Measurements from ENCODE around the gene LRRC74B.
"Not testable (repeated sequence)": the region's sequence is repeated elsewhere in the genome, so short reads cannot be mapped to it uniquely, and the experiment has no call there.

LRRC74B gene

DNA sequence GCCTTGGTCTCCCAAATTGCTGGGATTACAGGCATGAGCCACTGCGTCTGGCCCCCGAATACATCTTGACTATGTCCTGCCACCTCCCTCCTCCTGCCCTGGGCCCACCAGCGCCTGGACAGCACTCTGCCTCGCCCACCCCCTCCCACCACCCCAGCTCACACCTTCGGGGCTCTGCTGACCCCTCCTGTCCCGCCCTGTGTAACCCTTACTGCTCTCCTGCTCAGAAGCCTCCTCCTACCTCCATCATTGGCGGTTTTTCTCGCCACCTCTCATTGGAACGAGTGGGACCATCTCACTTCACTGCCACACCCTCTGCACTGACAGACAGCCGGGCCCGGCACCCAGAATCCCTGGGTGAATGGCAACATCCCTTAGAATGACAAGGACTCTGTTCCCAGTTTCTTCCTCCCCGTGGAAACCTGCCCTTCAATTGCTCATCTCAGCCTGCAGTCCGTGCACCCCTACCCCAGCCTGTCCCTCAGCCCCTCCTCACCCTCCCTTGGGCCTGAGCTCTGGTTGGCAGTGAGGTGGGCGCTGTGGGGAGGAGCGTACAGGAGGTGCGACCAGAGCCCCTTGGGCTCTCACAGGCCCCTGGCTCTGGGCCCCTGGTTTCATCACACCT lies 32.2 kb downstream of the LRRC74B start:
- DNase-seq (ENCODE audit: low spot score) = no peak

DNA sequence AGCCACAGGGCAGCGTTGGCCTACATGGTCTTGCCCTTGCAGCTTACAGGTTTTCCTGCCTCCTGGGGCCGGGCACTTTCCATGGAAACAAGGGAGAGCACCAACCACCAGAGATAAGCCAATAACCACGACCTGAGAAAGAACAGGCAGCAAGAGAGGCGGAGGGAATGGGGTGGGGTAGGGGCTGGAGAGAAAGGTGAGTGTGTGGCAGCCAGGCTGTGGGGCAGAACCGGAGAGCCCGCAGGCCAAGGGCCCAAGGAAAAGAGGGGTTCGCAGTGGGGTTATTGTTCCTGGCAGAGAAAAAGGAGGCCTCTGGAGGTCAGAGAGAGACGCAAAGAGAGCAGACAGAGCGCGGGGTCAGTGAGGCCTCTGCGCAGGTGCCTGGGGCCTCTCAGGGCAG lies 33.2 kb downstream of the LRRC74B start:
- DNase-seq (ENCODE audit: low spot score) = no peak

DNA sequence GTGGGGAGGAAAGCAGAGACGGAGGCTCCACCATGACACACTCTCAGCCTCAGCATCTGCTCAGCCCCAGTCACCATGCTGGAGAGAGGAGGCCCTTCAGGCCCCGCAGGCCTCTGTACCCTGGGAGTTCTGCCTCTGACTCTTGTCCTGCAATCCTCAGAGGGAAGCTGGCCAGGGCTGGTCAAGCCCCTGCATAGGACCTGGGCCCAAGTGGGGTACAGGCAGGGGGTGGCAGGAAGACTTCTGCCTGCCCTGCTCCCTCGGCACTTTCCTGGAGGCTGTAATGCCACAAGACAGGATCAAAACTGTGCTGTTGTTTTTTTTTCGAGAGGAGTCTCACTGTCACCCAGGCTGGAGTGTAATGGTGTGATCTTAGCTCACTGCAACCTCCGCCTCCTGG lies 33.7 kb downstream of the LRRC74B start:
- DNase-seq (ENCODE audit: low spot score) = no peak

DNA sequence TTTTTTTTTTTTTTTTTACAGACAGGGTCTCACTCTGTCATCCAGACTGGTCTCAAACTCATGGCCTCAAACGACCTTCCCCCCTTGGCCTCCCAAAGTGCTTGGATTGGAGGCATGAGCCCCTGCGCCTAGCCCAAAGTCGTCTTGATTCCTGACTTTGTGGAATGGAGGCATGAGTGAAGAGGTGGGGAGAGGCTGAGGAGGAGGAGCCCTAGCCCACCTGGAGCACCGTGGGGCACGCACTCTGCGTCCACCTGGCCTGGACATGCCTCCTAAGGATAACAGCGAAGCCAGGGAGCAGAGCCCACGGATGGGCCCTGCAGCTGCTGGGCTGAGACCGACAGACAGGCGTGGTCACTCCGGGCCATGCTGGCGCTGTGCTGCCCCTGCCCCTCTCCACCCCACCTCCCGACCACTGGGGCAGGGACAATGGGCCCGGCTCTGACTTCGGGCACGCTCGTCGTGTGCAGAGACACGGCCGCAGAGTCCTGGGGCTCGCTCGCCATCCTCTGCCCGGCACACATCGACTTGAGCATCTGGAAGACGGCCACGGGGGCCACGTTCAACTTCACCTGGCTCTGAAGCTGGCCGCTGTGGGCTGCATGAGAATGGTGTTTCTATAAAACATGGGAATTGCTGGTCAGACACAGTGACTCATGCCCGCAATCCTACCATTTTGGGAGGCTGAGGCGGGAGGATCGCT lies 34.8 kb downstream of the LRRC74B start:
- no peak for DNase-seq (ENCODE audit: low spot score)

DNA sequence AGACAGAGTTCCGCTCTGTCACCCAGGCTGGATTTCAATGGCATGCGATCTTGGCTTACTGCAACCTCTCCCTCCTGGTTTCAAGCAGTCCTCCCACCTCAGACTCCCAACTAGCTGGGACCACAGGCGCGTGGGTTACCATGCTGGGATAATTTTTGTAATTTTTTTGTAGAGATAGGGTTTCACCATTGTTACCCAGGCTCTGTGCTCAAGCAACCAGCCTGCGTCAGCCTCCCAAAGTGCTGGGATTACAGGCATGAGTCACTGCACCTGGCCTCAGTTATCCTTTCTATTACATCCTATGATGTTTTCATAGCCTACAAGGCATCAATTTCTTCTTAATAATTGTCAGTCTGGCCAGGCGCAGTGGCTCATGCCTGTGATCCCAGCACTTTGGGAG lies 36.5 kb downstream of the LRRC74B start:
- peak; percentile 15 for DNase-seq (ENCODE audit: low spot score)

DNA sequence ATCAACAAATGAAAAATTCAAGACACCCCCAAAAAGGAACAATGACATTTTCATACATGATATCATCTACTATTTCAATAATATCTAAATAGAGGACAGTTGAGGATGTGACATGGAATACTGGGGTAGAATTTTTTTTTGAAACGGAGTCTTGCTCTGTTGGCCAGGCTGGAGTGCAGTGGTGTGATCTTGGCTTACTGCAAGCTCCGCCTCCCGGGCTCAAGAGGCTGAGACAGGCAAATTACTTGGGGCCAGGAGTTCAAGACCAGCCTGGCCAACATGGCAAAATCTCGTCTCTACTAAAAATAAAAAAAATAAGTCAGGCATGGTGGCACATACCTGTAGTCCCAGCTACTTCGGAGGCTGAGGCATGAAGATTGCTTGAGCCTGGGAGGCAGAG lies 41.4 kb downstream of the LRRC74B start:
- no peak for DNase-seq (ENCODE audit: low spot score)

DNA sequence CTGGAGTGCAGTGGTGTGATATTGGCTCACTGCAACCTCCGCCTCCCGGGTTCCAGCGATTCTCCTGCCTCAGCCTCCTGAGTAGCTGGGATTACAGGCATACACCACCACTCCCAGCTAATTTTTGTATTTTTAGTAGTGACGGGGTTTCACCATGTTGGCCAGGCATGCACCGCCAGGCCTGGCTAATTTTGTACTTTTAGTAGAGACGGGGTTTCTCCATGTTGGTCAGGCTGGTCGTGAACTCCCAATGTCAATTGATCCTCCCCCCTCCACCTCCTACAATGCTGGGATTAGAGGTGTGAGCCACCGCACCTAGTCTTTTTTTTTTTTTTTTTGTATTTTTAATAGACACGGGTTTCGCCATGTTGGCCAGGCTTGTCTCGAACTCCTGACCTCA lies 42.2 kb downstream of the LRRC74B start:
- DNase-seq (ENCODE audit: low spot score) = not testable (repeated sequence)

DNA sequence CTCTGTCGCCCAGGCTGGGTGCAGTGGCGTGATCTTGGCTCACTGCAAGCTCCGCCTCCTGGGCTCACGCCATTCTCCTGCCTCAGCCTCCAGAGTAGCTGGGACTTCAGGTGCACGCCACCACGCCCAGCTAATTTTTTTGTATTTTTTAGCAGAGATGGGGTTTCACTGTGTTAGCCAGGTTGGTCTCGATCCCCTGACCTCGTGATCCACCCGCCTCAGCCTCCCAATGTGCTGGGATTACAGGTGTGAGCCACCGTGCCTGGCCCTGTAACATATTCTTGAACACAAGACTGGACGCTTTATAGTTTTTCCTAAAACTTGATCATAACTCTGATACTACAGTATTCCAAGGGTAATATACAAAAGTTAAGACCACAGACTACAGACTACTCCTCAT lies 45.5 kb downstream of the LRRC74B start:
- not testable (repeated sequence) for DNase-seq (ENCODE audit: low spot score)

DNA sequence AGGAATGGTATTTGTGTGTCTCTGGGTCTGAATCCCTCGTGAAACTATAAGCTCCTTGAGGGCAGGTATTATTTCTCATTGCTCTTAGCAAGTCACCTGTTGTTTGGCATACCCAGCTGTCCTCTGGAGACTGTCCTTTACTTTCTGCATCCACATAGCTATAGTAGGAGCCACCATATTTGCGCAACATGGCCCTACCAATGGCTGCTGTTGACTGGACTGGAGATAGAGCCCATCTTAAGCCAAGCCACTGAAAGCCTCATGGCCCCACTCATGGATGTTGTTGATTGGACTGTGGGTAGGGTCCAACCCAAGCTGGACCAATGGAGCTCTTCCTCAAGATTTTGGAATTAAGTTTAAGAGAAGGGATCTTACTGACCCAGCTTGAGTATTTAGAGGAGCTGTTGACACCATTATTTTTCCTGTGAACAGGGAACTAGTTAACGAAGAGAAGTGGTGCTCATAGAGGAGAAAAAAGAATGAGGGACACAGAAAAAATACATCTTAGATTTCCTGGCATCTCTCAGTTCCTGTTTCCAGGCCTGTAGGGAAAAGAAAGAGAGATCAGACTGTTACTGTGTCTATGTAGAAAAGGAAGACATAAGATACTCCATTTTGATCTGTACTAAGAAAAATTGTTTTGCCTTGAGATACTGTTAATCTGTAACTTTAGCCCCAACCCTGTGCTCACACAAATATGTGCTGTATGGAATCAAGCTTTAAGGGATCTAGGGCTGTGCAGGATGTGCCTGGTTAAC lies 47.2 kb downstream of the LRRC74B start:
- DNase-seq (ENCODE audit: low spot score) = no peak

DNA sequence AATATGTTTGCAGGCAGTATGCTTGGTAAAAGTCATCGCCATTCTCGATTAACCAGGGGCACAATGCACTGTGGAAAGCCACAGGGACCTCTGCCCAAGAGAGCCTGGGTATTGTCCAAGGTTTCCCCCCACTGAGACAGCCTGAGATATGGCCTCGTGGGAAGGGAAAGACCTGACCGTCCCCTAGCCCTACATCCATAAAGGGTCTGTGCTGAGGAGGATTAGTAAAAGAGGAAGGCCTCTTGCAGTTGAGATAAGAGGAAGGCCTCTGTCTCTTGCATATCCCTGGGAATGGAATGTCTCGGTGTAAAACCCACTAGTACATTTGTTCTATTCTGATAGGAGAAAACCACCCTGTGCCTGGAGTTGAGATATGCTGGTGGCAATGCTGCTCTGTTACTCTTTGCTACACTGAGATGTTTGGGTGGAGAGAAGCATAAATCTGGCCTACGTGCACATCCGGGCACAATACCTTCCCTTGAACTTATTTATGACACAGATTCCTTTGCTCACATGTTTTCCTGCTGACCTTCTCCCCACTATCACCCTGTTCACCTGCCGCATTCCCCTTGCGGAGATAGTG lies 47.9 kb downstream of the LRRC74B start:
- not testable (repeated sequence) for DNase-seq (ENCODE audit: low spot score)

DNA sequence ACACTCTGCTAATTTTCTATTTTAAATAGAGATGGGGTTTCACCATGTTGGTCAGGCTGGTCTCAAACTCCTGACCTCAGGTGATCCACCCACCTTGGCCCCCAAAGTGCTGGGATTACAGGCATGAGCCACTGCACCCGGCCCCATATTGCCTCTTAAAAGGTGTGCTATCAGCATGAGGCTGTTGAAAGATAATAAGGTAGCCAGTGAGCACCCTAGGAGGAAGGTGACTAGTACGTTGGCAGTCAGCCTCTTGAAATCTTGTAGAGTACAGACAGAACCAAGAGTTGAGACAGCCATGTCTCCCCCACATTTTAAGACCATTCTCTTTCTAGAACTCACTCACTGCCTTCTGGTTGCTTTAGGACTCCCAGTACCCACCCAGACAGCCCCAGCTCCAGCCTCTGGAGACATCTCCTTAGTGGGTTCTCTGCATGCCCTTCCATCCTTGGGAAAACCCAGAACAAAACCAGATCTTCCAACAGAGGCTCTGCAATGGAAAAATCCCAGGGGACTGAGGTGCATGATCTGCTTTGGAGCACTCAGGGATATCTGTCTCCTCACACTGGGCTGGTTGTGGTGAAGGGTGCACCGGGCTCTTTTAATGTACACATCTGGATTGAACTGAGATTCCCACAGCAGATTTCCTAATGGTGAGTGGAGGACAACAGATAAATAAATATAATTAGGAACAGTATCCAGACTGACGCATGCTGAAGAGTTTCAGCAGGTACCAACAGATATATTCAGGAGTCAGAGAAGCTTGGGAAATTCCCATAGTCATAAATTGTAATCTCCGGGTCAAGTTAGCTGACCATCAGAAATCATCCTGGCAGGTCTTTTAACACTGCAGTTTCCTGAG lies 49.4 kb downstream of the LRRC74B start:
- DNase-seq (ENCODE audit: low spot score) = no peak

DNA sequence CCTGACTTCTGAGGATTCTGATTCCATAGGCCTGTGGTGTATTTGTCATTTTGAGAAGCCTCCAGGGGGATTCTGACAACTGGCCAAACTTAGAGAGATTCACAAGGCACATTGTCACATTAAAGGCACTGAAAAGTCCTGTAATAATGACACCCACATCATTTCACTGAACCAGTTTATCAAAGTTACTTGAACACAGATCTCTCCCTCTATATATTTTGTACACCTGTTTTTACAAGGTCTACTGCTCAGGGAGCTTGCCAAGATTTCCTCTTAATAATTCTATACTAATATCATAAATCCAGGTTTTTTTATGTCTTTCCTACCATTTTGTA lies 50.0 kb downstream of the LRRC74B start:
- DNase-seq (ENCODE audit: low spot score) = no peak

DNA sequence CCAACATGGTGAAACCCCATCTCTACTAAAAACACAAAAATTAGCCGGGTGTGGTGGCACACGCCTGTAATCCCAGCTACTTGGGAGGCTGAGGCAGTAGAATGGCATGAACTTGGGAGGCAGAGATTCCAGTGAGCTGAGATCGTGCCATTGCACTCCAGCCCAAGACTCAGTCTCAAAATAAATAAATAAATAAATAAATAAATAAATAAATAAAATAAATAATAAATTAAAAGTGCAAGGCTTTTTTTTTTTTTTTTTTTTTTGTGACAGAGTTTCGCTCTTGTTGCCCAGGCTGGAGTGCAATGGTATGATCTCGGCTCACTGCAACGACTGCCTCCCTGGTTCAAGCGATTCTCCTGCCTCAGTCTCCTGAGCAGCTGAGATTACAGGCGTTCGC lies 51.1 kb downstream of the LRRC74B start:
- DNase-seq (ENCODE audit: low spot score) = not testable (repeated sequence)

DNA sequence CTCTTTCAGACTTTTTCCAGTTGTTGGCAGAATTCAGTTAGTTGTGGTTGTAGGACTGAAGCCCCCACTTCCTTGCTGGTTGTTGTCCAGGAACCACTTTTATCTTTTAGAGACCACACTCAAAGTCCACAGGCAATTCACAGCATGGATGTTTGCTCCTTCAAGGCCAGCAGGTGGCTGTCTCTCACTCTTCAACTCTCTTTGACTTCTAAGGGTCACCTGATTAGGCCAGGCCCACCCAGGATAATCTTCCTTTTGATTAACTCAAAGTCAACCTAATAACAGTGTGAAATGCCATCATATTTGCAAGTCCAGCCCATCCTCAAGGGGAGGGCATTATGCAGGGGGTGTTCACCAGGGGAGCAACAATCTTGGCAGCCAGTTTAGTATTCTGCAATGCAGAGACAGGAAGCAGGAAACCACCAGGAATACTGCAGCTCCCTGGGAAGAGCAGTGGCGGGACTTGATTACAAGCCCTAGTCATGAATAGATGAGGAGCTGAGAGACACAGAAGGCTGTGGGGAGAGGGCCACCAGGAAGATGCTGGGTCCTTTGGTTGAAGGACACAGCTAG lies 52.4 kb downstream of the LRRC74B start:
- DNase-seq (ENCODE audit: low spot score) = no peak

DNA sequence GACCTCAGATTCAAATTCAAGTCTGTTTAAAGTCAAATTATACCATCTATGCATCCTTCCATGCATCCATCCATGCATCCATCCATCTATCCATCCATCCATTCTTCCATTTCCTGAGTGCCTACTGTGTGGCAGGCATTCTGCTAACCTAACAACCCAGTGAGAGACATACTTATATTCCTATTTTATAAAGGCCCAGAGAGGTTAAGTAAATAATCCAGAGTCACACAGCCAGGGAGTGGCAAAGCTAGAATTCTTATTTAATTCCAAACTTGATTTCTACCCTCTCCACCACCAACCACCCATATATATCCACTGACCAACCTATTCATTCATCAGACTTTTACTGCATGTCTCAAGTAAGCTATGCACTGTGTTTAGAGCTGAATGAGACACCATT lies 53.8 kb downstream of the LRRC74B start:
- no peak for DNase-seq (ENCODE audit: low spot score)

DNA sequence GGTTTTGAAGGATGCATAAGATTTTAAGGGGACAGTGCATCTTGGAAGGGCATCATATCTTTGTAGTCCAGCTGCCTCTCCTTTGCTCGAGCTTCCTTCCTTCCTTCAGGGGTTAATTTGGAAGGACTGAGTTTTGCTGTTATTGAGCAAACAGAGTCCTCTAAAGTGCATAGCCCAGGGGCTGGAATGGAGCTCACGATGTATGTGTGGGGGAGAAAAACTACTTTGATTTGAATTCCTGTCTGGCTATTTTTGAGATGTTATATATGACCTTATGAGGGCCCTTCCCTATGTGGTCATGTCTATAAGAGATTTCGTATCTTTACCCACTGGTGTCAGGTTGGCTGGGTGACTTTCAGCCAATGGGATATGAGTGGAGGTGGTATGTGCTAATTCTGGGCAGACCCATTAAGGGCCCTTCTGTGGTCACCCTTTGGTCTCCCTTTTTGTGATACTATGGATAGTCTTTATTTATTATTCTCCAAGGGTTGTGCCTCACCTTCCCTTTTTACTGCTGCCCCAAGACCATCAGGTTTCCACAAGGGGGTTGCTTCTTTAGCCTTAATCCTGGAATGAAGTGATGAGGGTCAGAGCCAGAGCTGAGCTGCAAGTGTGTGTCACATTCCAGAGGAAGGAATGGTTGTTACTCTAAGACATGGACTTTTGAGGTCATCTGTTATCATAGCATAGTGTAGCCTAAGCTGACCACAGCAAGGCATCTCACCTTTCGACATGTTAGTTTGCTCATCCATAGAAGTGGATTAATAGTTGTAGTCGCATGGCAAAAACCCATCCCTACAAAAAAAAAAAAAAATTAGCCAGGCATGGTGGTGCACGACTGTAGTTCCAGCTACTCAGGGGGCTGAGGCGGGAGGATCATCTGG lies 54.6 kb downstream of the LRRC74B start:
- no peak for DNase-seq (ENCODE audit: low spot score)

DNA sequence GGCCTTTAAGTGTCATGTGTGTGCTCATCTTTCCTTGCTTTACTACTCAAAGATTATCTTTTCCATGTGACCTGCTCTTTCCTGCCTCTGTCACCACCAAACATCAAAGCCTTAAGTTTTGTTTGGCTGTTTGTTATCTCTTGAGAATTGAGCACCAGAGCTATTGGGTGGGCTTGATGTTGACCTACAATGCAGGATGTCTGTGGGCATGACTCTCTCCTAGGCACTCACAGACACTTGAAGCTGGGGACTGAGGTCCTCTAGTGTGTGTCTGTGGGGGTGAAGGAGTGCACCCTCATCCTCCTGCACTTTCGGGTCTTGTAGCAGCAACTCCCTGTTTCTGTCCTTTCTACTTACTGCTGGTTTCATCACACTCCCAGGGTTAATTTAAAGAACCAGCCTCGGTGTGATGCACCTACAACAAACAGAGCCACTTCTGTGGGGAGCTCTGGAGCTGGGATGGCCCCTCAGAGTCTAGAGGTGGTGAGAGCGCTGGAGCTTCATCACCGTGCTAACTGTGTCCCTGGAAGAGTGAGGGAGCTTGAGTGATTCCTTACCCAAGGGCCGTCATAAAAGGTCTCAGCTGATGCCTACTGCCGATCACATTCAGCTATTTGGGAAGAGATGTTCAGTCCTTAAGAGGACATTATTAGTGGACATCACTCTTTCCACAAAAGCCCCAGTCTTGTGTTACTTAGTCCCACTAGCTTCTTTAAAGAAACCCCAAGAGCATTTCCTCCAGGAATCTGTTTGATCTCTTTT lies 56.3 kb downstream of the LRRC74B start:
- DNase-seq (ENCODE audit: low spot score) = no peak

DNA sequence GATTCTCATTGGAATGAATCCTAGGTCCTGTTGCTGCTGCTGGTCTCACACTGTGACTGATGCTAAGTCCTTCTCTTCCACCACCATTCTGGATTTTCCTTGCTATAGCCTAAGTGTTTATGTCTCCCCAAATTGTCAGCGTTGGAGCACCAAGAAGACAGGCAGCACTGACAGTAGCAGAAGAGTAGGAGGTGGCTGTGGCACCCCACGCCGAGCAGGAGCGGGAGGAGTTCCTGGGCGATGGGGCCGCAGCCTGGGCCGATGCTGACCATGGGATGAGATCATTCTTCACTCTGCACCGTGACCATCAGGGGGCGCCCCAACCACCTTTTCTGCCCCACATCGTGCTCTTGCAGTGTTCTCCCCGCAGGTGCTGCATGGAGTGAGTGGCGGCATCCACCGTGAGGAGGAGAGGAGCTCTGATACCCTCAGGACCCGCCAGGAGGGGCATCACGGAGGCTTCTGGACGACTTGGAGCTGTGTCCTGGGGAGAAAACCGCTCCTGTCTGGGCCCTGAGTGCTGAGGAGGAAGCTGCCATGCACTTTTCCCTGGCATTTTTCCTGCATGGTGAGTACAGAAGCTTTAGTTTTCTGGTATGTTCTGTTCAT lies 57.0 kb downstream of the LRRC74B start:
- peak; percentile 41 for DNase-seq (ENCODE audit: low spot score)

DNA sequence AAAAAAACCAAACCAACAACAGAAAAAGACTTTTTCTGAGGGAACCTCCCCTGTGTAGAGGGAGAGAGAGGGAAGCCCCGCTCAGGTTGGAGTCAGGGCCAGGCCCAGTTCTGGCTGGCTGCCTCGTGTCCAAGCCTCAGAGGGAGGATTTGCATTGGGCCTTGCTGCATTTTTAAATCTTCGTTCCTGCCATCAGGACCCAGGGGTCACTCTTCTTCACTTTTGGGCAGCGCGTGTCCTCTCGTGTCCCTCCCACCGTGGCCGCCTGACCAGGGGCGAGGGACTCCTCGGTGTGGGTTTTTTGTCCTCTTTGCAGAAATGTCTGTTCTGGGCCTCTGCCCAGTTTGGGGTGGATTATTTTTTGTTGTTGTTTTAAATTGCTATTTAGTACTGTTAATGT lies 57.9 kb downstream of the LRRC74B start:
- DNase-seq (ENCODE audit: low spot score) = no peak
